Trophoblast cell (in vitro differentiated cells and primary cell): ENCODE data around the gene USP13. TPM values are rescaled to one million over a fixed set of nuclear protein-coding genes. Genes with fewer than 3 reads are reported as not detected.

Source experiments
- DNase-seq, 2 donors: peaks; one replicate each; pipeline ENCODE4 v3.0.0-alpha.2; 2016
- H2AFZ ChIP-seq: 2 replicates; pipeline ENCODE4 v1.6.1; 2013; ENCODE audit warnings: low read length, moderate library complexity, mild to moderate bottlenecking; ENCODE audit not compliant: insufficient read depth, poor library complexity
- H2AK5ac ChIP-seq: 2 replicates; pipeline ENCODE4 v1.6.1; 2013; ENCODE audit warnings: mild to moderate bottlenecking, low read length
- H2BK120ac ChIP-seq: 2 replicates; pipeline ENCODE4 v1.6.1; 2013; ENCODE audit warnings: low read length, mild to moderate bottlenecking, moderate library complexity; ENCODE audit not compliant: insufficient read depth, poor library complexity
- H2BK12ac ChIP-seq: 2 replicates; pipeline ENCODE4 v1.6.1; 2013; ENCODE audit warnings: mild to moderate bottlenecking, low read length, moderate library complexity
- H2BK5ac ChIP-seq: 2 replicates; pipeline ENCODE4 v1.6.1; 2013; ENCODE audit warnings: low read length, low read depth, moderate library complexity, mild to moderate bottlenecking; ENCODE audit not compliant: poor library complexity
- H3K14ac ChIP-seq: 2 replicates; pipeline ENCODE4 v1.6.1; 2013; ENCODE audit warnings: mild to moderate bottlenecking, low read length
- H3K18ac ChIP-seq: 2 replicates; pipeline ENCODE4 v1.6.1; 2013; ENCODE audit warnings: mild to moderate bottlenecking, low read length
- H3K23ac ChIP-seq: 2 replicates; pipeline ENCODE4 v1.6.1; 2013; ENCODE audit warnings: low read length
- H3K27ac ChIP-seq: 2 replicates; pipeline ENCODE4 v1.5.1; 2013; ENCODE audit warnings: low read depth, mild to moderate bottlenecking, inconsistent platforms, low read length, moderate library complexity
- H3K27me3 ChIP-seq: 2 replicates; pipeline ENCODE4 v1.6.1; 2013; ENCODE audit warnings: inconsistent platforms, mild to moderate bottlenecking, low read length, moderate library complexity; ENCODE audit not compliant: insufficient read depth
- H3K36me3 ChIP-seq, 2 experiments: 1 replicate in 1 of 2; 2 replicates in 1 of 2; pipeline ENCODE4 v1.6.1; 2013; ENCODE audit warnings: low read length in 2 of 2, mild to moderate bottlenecking in 2 of 2, moderate library complexity in 1 of 2; ENCODE audit not compliant: insufficient read depth in 2 of 2, control insufficient read depth in 1 of 2
- H3K4ac ChIP-seq: 2 replicates; pipeline ENCODE4 v1.6.1; 2013; ENCODE audit warnings: low read depth, mild to moderate bottlenecking, low read length, moderate library complexity
- H3K4me1 ChIP-seq, 2 experiments: 1 replicate in 1 of 2; 2 replicates in 1 of 2; pipeline ENCODE4 v1.6.1; 2013; ENCODE audit warnings: low read length in 2 of 2, mild to moderate bottlenecking in 2 of 2, moderate library complexity in 1 of 2; ENCODE audit not compliant: insufficient read depth in 2 of 2, control insufficient read depth in 1 of 2
- H3K4me2 ChIP-seq: 2 replicates; pipeline ENCODE4 v1.6.1; 2013; ENCODE audit warnings: inconsistent platforms, mild to moderate bottlenecking, low read length, moderate library complexity
- H3K4me3 ChIP-seq: 2 replicates; pipeline ENCODE4 v1.5.1; 2013; ENCODE audit warnings: mild to moderate bottlenecking, low read depth, low read length, inconsistent platforms
- H3K79me1 ChIP-seq: one replicate; pipeline ENCODE4 v1.6.1; 2013; ENCODE audit warnings: low read length
- H3K79me2 ChIP-seq: 2 replicates; pipeline ENCODE4 v1.6.1; 2013; ENCODE audit warnings: low read length, mild to moderate bottlenecking; ENCODE audit not compliant: control insufficient read depth, insufficient read depth, poor library complexity
- H3K9ac ChIP-seq: 2 replicates; pipeline ENCODE4 v1.6.1; 2013; ENCODE audit warnings: mild to moderate bottlenecking, low read length
- H3K9me3 ChIP-seq: 2 replicates; pipeline ENCODE4 v1.6.1; 2013; ENCODE audit warnings: low read depth, mild to moderate bottlenecking, control low read depth, inconsistent platforms, low read length; ENCODE audit not compliant: insufficient read depth
- H4K12ac ChIP-seq: 2 replicates; pipeline ENCODE4 v1.6.1; 2013; ENCODE audit warnings: low read depth, mild to moderate bottlenecking, low read length, moderate library complexity
- H4K8ac ChIP-seq: 2 replicates; pipeline ENCODE4 v1.6.1; 2013; ENCODE audit warnings: low read depth, mild to moderate bottlenecking, low read length, moderate library complexity
- H4K91ac ChIP-seq: one replicate; pipeline ENCODE4 v1.6.1; 2013; ENCODE audit warnings: low read depth, mild to moderate bottlenecking, low read length, moderate library complexity
- WGBS: extraction: QIAGEN DNeasy Blood & Tissue Kit; methylation state at CpG from one replicate; pipeline ENCODE4 v1.1.7; 2013; ENCODE audit warnings: missing lambda C conversion rate; ENCODE audit not compliant: insufficient read length, insufficient coverage; ENCODE audit errors: extremely low coverage; 5-methylcytosine and 5-hydroxymethylcytosine counted together
- polyA plus RNA-seq: library from polyadenylated mRNA; stranded (reverse); fragments of 200-250 nt; gene quantifications from 2 replicates; pipeline ENCODE4 v1.2.3, GENCODE V29; 2013

The USP13 gene
- 2.6 and 2.7 TPM in 2 replicates for polyA plus RNA-seq

GRCh38 chr3:179652447-179653095 is at the start of gene USP13:
Gene USP13, plus strand, starts transcription at chr3:179653040. Its CDS starts 186 bp downstream, at chr3:179653226.
- peak; percentile 33 to 56 for DNase-seq
- peak within 1 kb of the TSS; percentile 67 for H2AFZ ChIP-seq
- peak within 1 kb of the TSS; percentile 62 for H2BK5ac ChIP-seq
- H3K4me2 ChIP-seq: peak within 1 kb of the TSS; percentile 58
- H3K27ac ChIP-seq: peak within 1 kb of the TSS; percentile 60
- H3K36me3 ChIP-seq: no peaks in the 10 kb centered on the region
- no peaks in the 10 kb centered on the region for H3K79me2 ChIP-seq
- H3K18ac ChIP-seq: peak within 1 kb of the TSS; percentile 12
- H3K9ac ChIP-seq: peak within 1 kb of the TSS; percentile 63
- peak within 1 kb of the TSS; percentile 59 for H2BK12ac ChIP-seq
- H4K8ac ChIP-seq: peak within 1 kb of the TSS; percentile 81
- H3K4ac ChIP-seq: no peak within 1 kb of the TSS
- H4K12ac ChIP-seq: peak within 1 kb of the TSS; percentile 34
- 90% methylated on average over 2 of the region's 56 CpGs for WGBS
- H3K4me1 ChIP-seq: peaks cover 3 to 6% of the 10 kb centered on the region in 2 experiments
- H2AK5ac ChIP-seq: no peak within 1 kb of the TSS
- H3K4me3 ChIP-seq: peak within 1 kb of the TSS; percentile 83
- no peaks in the 10 kb centered on the region for H3K27me3 ChIP-seq
- H2BK120ac ChIP-seq: peak within 1 kb of the TSS; percentile 81
- peak within 1 kb of the TSS; percentile 65 for H4K91ac ChIP-seq
- peak within 1 kb of the TSS; percentile 81 for H3K14ac ChIP-seq
- no peak within 1 kb of the TSS for H3K23ac ChIP-seq
- no peaks in the 10 kb centered on the region for H3K9me3 ChIP-seq
- peaks cover 2% of the 10 kb centered on the region for H3K79me1 ChIP-seq

DNA sequence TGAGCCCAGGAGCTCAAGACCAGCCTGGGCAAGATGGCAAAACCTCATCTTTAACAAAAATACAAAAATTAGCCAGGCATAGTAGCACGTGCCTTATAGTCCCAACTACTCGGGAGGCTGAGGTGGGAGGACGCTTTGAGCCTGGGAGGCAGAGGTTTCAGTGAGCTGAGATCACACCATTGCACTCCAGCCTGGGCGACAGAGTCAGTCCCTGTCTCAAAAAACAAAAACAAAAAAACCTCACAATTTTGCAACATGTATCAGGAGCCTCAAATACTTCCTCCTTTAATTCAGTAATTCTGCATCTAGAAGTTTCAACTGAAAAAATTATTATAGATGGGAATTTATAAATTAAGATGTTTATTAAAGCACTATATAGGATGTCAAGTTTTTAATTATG is 49.5 kb upstream of the USP13 start:
- Histone ChIP-seq H3K4me1 (peaks cover 2 to 6% of the 10 kb centered on the region in 2 experiments), H3K79me1 (peaks cover 4% of the 10 kb centered on the region), H3K18ac (no peak overlapping the region), H3K27ac (no peak overlapping the region), H2AK5ac (no peak overlapping the region), H3K36me3 (peaks cover 19 to 23% of the 10 kb centered on the region in 2 experiments), H2AFZ (no peak overlapping the region), H3K14ac (no peak overlapping the region), H3K27me3 (no peaks in the 10 kb centered on the region), H4K8ac (no peak overlapping the region), H4K12ac (peak overlapping the region; percentile 75), H3K4me3 (no peak overlapping the region), H2BK5ac (no peak overlapping the region), H3K9ac (no peak overlapping the region), H2BK120ac (no peak overlapping the region), H3K4me2 (no peak overlapping the region), H3K79me2 (peaks cover 7% of the 10 kb centered on the region), H3K23ac (no peak overlapping the region), H3K4ac (peak overlapping the region; percentile 94), H4K91ac (no peak overlapping the region), H2BK12ac (no peak overlapping the region), H3K9me3 (no peaks in the 10 kb centered on the region)
- no CpG with 5 or more reads among the region's 4 CpGs for WGBS
- no peak for DNase-seq

DNA sequence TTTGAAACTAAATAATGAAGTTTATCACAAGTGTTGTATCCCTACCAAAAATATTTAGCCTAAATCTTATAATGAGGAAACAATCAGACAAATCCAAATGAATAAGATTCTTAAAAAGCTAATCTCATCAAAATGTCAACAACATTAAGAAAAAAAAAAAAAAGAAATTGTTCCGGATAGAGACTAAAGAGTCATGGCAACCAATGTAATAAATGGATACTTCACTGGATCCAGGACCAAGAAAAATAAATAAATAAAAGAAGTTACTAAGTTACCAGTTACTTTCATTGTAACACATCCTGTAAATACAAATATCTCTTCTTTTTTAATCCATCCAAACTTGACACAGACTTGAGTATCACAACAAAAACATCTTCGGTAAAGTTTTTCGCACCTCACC is 49.0 kb upstream of the USP13 start:
- no peak for DNase-seq
- Histone ChIP-seq H3K18ac (no peak overlapping the region), H2AFZ (no peak overlapping the region), H3K4me2 (peak overlapping the region; percentile 53), H3K27ac (no peak overlapping the region), H3K36me3 (peaks cover 15 to 19% of the 10 kb centered on the region in 2 experiments), H2BK12ac (no peak overlapping the region), H3K23ac (no peak overlapping the region), H2AK5ac (no peak overlapping the region), H4K12ac (no peak overlapping the region), H3K4me3 (peak overlapping the region; percentile 90), H3K4ac (peak overlapping the region; percentile 4), H3K79me2 (peaks cover 7% of the 10 kb centered on the region), H3K9ac (peak overlapping the region; percentile 96), H3K4me1 (peaks cover 2 to 6% of the 10 kb centered on the region in 2 experiments), H2BK5ac (no peak overlapping the region), H3K9me3 (no peaks in the 10 kb centered on the region), H2BK120ac (no peak overlapping the region), H4K8ac (no peak overlapping the region), H4K91ac (no peak overlapping the region), H3K79me1 (peaks cover 4% of the 10 kb centered on the region), H3K27me3 (no peaks in the 10 kb centered on the region), H3K14ac (no peak overlapping the region)
- no CpG with 5 or more reads among the region's 3 CpGs for WGBS

DNA sequence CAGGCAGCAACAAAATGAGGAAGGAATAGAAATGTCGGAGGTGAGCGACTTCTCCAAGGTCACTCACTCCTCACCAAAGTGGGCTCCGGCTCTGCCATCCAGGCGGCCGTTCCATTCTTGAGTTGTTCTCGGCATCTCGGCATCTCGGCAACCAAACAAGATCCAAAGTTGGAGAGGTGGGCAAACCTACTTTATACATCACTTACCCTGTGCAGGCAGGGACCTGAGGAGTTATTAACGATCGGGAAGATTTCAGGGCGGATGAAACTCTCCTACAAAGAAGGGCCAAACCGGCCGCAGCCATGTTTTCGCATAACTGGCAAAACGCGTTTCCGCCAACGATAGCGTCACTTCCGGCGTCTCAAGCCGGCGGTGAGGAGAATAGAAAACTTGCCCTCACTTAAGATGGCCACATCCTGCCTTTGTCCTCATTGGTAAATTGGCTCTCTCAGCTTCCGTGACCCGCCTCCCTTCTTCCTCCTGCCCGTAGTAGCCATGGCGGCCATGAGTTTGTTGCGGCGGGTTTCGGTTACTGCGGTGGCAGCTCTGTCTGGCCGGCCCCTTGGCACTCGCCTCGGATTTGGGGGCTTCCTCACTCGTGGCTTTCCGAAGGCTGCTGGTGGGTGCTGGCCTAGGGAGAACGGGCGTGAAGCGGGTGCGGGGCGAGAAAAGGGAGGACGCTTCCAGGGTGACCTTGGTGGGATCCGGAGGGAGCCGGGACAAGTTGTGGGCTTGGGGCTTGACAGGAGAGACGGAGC is 48.3 kb upstream of the USP13 start, which contains the start of the genes MRPL47 and NDUFB5:
Gene MRPL47, minus strand, starts transcription at position 318 of the 758 bp plus-strand sequence. Its CDS starts 14 bp downstream, at position 304.
Gene NDUFB5, plus strand, starts transcription at position 474 of the 758 bp plus-strand sequence. Its CDS starts 22 bp downstream, at position 496.
- no CpG with 5 or more reads among the region's 45 CpGs for WGBS
- peaks cover 14 to 18% of the 10 kb centered on the region in 2 experiments for H3K36me3 ChIP-seq
- DNase-seq: peak; percentile 97 to 98
- H4K12ac ChIP-seq: peak within 1 kb of the TSS; percentile 95
- no peak within 1 kb of the TSS for H3K27ac ChIP-seq
- H2BK5ac ChIP-seq: peak within 1 kb of the TSS; percentile 94
- peaks cover 7% of the 10 kb centered on the region for H3K79me2 ChIP-seq
- H3K4me3 ChIP-seq: peak within 1 kb of the TSS; percentile 97
- H2AK5ac ChIP-seq: peak within 1 kb of the TSS; percentile 81
- H4K8ac ChIP-seq: peak within 1 kb of the TSS; percentile 99
- peak within 1 kb of the TSS; percentile 97 for H4K91ac ChIP-seq
- H3K27me3 ChIP-seq: no peaks in the 10 kb centered on the region
- peak within 1 kb of the TSS; percentile 98 for H3K9ac ChIP-seq
- peak within 1 kb of the TSS; percentile 96 for H3K4me2 ChIP-seq
- peaks cover 2 to 6% of the 10 kb centered on the region in 2 experiments for H3K4me1 ChIP-seq
- H3K23ac ChIP-seq: no peak within 1 kb of the TSS
- no peaks in the 10 kb centered on the region for H3K9me3 ChIP-seq
- H2BK12ac ChIP-seq: no peak within 1 kb of the TSS
- H3K14ac ChIP-seq: peak within 1 kb of the TSS; percentile 97
- H2BK120ac ChIP-seq: peak within 1 kb of the TSS; percentile 82
- peak within 1 kb of the TSS; percentile 98 for H2AFZ ChIP-seq
- peak within 1 kb of the TSS; percentile 97 for H3K4ac ChIP-seq
- peak within 1 kb of the TSS; percentile 98 for H3K18ac ChIP-seq
- peaks cover 4% of the 10 kb centered on the region for H3K79me1 ChIP-seq
